NCI-H69 (cell line): Measurements from ENCODE around the gene TSPAN9.

ENCODE experiments used
- DNase-seq: peaks from one replicate; lab custom pipeline; 2025; lab: John Stamatoyannopoulos, UW

Gene TSPAN9

GRCh38 chr12:3078086-3078820 is 1.1 kb downstream of the TSPAN9 start:
- DNase-seq = peak; percentile 24

DNA sequence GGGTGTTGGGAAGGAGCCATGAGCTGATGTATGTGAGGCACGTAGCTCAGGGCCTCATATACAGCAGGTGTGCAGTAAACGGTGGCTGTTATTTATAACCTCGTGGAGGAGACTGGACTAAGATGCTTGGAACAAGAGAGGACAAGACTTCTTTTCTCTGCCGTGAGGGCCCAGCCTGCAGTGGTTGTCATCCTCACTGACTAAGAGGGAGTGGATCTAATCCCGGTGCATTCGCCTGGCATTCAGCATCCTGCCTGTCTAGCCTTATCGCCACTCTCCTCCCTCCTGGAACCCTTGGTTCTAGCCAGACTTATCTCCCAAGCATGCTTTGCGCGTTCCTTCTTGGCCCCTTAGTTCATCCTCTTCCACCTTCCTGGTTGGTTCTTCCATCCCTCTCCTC is 3.9 kb downstream of the TSPAN9 start:
- DNase-seq = no peak

DNA sequence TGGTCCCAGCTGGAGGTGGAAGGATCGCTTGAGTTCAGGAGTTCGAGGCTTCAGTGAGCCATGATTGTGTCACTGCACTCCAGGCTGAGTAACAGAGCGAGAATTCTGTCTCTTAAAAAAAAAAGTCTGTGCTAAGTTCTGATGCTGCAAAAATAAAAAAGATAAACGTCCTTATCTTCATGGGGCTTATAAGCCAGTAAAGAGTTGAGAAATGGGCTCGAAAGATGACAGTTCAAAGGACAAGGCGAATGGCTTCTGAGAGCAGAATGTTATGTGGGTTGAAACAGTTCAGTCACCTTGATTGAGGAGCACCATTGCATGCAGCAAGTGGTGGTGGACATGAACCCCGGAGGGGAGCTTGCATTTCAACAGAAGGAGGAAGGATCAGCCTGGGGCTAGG is 4.7 kb downstream of the TSPAN9 start:
- no peak for DNase-seq

DNA sequence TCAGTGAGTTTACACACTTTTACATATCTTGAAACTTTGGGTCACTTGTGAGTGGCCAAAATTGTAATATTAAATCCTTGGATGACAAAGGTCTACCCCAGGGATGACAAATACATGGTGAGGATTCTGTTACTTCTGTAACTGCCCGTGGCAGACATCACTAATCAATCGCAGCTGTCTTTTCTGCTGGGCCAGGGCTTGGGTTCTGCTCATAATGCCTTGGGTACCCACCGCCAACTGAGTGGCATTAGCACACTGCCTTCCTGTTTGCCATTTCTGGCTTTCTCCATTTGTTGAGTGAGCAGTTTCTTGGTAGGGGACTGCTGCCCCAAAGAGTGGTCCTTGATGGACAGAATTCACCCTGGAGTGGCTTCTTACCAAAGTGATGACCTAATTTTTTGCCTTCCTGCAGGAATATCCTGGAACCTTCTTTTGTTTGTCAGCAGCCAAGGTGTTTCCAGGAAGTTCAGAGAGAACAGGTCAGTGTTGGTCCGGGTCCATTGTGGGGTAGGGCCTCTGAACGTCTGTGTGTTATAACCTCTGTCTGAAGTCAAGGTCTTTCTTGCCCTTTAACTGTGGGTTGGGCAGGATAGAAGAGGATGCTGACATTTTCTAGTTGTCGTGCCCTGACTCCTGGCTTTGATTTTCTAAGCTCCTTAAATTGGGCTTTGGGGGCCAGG is 6.2 kb downstream of the TSPAN9 start:
- no peak for DNase-seq

GRCh38 chr12:3083921-3084347 is 6.8 kb downstream of the TSPAN9 start:
- DNase-seq = peak; percentile 76

DNA sequence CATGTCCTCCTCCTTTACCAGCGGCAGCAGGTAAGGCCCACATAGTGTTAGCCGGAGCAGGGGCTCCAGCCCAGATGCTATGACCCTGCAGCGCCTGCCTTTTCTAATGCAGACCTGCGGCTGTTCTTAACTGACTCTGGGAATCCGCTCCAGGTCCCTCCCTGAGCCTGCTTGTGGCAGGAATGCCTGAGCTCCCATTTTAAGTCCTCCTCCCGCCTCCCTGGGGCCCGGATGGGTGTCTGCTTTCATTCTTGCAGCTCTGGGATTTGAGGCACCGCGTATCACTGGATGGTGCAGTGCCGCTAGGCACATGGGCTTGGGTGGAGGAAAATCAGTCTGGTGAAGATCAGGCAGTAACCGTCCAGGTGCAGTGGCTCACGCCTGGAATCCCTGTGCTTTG is 7.6 kb downstream of the TSPAN9 start:
- DNase-seq = no peak

GRCh38 chr12:3085341-3086139 is 8.4 kb downstream of the TSPAN9 start:
- DNase-seq = no peak

GRCh38 chr12:3086211-3086610 is 9.0 kb downstream of the TSPAN9 start:
- DNase-seq = no peak

DNA sequence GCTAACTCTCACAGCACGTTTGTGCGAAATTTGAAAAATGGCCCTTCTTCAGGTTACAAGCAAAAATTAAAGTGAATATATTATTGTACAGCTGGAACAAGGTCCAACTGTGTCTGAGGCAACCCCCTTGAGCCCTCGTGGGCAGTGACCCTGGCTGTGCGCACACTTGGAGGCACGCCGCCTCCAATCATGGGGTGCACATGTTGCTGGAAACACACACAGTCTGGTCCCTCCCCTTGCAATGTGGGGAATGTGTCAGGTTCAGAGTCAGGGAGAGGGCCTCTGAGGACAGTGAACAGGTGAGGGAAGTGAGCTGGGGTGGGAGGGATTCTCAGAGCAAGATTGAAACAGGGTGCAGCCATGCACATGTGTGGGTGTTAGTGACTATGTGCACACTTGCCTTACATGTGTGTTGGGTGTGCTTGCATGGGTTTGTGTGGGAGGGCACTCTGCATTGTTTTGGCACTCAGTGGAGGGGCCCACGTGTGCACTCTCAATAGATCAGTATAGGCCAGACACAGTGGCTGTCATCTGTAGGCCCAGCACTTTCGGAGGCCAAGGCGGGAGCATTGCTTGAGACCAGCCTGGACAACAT is 9.6 kb downstream of the TSPAN9 start:
- no peak for DNase-seq

- DNase-seq = peak; percentile 80
Observed at GRCh38 chr12:3087758-3088650, 10.8 kb downstream of the TSPAN9 start.

GRCh38 chr12:3089588-3089987 is 12.4 kb downstream of the TSPAN9 start:
- DNase-seq = no peak

DNA sequence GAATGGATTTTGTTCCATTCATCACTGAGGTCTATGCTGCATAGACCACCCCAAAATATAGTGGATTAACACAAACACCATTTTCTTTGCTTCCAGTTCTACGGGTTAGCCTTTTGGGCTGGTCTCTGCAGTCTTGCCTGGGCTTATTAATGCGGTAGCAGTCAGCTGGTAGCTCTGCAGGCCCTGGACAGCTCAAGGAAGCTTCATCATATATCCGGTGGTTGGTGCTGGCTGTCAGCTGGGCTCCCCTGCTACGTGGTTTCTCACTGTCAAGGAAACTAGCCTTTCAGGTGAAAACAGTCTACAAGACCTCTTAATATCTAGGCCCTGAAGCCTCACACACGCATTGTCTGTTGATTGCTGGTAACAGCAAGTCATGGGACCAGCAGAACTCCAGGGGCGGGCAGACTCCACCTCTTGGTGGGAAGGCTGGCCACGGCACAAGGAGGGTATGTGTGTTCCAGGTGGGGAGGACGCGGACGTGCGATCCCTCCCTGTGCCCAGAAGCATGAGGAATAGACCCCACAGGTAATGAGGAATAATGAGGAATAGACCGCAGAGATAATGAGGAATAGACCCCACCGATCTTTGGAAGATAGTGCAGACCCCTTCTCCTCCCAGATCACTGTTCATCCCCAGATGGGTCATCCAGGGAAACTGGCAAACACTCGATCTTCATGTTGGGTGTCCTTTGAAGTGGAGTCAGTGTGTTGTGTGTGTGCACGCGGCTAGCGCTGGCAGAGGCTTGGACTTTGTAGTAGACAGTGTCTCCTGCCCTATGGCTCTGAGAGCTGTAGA is 13.3 kb downstream of the TSPAN9 start:
- no peak for DNase-seq

DNA sequence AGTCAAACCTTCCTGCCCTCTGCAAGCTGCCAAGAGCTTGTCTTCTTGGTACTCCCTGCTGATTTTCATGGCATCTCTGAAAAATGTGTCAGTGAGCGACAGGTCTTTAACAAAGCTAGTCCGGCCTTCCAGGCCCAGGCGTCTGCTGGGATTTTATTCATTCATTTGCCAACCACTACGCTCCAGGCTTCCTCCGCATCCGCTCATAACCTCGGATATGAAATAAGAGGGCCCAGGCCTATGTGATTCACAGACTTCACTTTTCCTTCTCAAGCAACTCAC is 13.8 kb downstream of the TSPAN9 start:
- no peak for DNase-seq

- no peak for DNase-seq
Observed at GRCh38 chr12:3091382-3092241, 14.4 kb downstream of the TSPAN9 start.

DNA sequence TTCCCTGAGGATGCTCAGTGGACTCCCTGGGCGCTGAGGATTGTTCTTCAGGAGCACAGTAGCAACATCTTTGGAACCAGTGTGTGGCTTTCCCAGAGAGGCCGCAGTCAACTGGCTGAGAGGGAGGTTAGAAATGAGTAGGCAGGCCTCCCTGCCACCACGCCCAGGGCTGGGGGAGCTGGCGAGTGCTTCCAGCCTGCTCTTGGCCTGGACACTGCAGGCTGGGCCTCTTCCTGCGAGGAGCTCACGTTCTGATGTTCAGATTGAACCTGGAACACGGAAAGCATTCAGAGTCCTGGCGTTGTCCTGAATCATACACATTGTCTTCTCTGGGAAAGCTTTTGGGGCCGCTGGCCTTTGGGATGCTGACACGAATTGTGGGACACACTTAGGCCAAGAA is 15.6 kb downstream of the TSPAN9 start:
- DNase-seq = no peak

- DNase-seq = peak; percentile 77
Observed at GRCh38 chr12:3097186-3097804, 20.1 kb downstream of the TSPAN9 start.

- peak; percentile 51 for DNase-seq
Observed at GRCh38 chr12:3097836-3098235, 20.7 kb downstream of the TSPAN9 start.

DNA sequence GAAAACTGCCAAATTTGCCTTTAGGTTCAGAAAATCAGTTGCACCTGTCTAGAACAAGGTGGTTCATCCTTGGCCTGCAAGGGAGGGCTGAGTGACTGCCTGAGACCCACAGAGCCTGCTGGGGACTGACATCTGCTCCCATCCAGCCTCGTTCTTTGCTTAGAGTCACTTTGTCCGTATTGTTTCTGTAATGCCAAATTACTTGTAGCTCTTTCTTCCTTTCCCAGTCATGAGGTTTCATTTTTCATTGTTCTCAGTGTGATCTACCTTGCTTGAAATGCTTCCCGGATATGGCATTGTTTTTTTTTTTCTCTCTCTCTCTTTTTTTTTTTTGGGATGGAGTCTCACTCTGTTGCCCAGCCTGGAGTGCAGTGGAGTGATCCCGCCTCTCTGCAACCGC is 21.3 kb downstream of the TSPAN9 start:
- DNase-seq = no peak

GRCh38 chr12:3099146-3099545 is 22.0 kb downstream of the TSPAN9 start:
- DNase-seq = no peak
